Vagina (tissue), 2 donors: Measurements from ENCODE around the gene ZC3H12C.

Experiments
- CTCF ChIP-seq, 3 experiments: fragments of 450-650 bp in 2 of 3; fragments of 200-600 bp in 1 of 3; sonication (generic) in 1 of 3; IDR thresholded peaks; one replicate each; pipeline ENCODE4 v1.5.1; 2017 to 2019; ENCODE audit warnings: antibody characterized with exemption in 3 of 3, mild to moderate bottlenecking in 2 of 3, moderate library complexity in 2 of 3
- POLR2A ChIP-seq, 2 donors: fragments of 450-650 bp; IDR thresholded peaks; one replicate each; pipeline ENCODE4 v1.6.1; 2017; ENCODE audit warnings: antibody characterized with exemption in 2 of 2, mild to moderate bottlenecking in 2 of 2, moderate library complexity in 2 of 2
- POLR2AphosphoS5 ChIP-seq, 2 donors: sonication (generic); formaldehyde crosslinking; IDR thresholded peaks; one replicate each; pipeline ENCODE4 v1.9.0; 2017; ENCODE audit warnings: antibody characterized with exemption in 2 of 2, mild to moderate bottlenecking in 2 of 2, low read depth in 1 of 2; ENCODE audit not compliant: insufficient read depth in 1 of 2

- no peak for TF ChIP-seq POLR2A (IDR thresholded peaks at IDR 0.05)
- TF ChIP-seq CTCF (IDR thresholded peaks at IDR 0.05) = no peak
- no peak for TF ChIP-seq POLR2AphosphoS5 (IDR thresholded peaks at IDR 0.05; ENCODE audit: insufficient read depth in 1 of 2, low read depth in 1 of 2)
Observed at GRCh38 chr11:110186867-110187266, 93.7 kb downstream of the ZC3H12C start.
